GM23338 (cell line): Measurements from ENCODE around the gene ALPP. TPM values are rescaled to one million over a fixed set of nuclear protein-coding genes. Genes with fewer than 3 reads are reported as not detected.

Source experiments
- ATAC-seq: fragments of 200-7000 bp; cut with Tn5 transposase; 3 replicates; pipeline ENCODE4 v1.9.1; 2020
- DNase-seq: peaks from one replicate; pipeline ENCODE4 v3.0.0-alpha.2; 2015; ENCODE audit warnings: low spot score
- H2AFZ ChIP-seq: fragments of 200-600 bp; sonication (generic); 2 replicates; pipeline ENCODE4 v1.8.0; 2016; ENCODE audit warnings: antibody characterized with exemption, mild to moderate bottlenecking, moderate library complexity
- H3F3A ChIP-seq: fragments of 200-600 bp; sonication (generic); replicated peaks from 2 replicates; pipeline ENCODE4 v1.8.0; 2017; ENCODE audit warnings: antibody characterized with exemption, mixed run types, low read depth
- H3K27ac ChIP-seq: fragments of 200-600 bp; sonication (generic); 2 replicates; pipeline ENCODE4 v1.6.1; 2016; ENCODE audit warnings: low read depth
- H3K27me3 ChIP-seq: fragments of 200-600 bp; sonication (generic); 2 replicates; pipeline ENCODE4 v1.8.0; 2016; ENCODE audit warnings: mild to moderate bottlenecking, mixed run types, moderate library complexity; ENCODE audit not compliant: insufficient read depth
- H3K36me3 ChIP-seq: fragments of 200-600 bp; sonication (generic); 2 replicates; pipeline ENCODE4 v1.8.0; 2016; ENCODE audit warnings: mild to moderate bottlenecking; ENCODE audit not compliant: insufficient read depth
- H3K4me1 ChIP-seq: fragments of 200-600 bp; sonication (generic); 2 replicates; pipeline ENCODE4 v1.8.0; 2016; ENCODE audit warnings: mild to moderate bottlenecking, moderate library complexity; ENCODE audit not compliant: insufficient read depth
- H3K4me2 ChIP-seq: fragments of 200-600 bp; sonication (generic); 2 replicates; pipeline ENCODE4 v1.7.1; 2017; ENCODE audit warnings: mixed run types
- H3K4me3 ChIP-seq: fragments of 200-600 bp; sonication (generic); 2 replicates; pipeline ENCODE4 v1.6.1; 2016; ENCODE audit warnings: mixed run types
- H3K79me2 ChIP-seq: fragments of 200-600 bp; sonication (generic); replicated peaks from 2 replicates; pipeline ENCODE4 v1.8.0; 2017; ENCODE audit warnings: mild to moderate bottlenecking; ENCODE audit not compliant: insufficient read depth
- H3K9me2 ChIP-seq: fragments of 200-600 bp; sonication (generic); 2 replicates; pipeline ENCODE4 v1.8.0; 2017; ENCODE audit not compliant: insufficient read depth
- H4K20me1 ChIP-seq: fragments of 200-600 bp; sonication (generic); replicated peaks from 2 replicates; pipeline ENCODE4 v1.8.0; 2017; ENCODE audit warnings: mild to moderate bottlenecking; ENCODE audit not compliant: insufficient read depth
- H3K27ac Mint-ChIP-seq: 2 replicates; pipeline ENCODE4 v1.8.0; 2020; ENCODE audit warnings: inconsistent platforms, mild to moderate bottlenecking, moderate library complexity, mixed read lengths
- H3K27me3 Mint-ChIP-seq: 3 replicates; pipeline ENCODE4 v1.8.0; 2022; ENCODE audit warnings: low read depth, mild to moderate bottlenecking, moderate library complexity, mixed read lengths, inconsistent platforms; ENCODE audit not compliant: insufficient read depth, poor library complexity
- H3K36me3 Mint-ChIP-seq: 3 replicates; pipeline ENCODE4 v1.8.0; 2021; ENCODE audit warnings: low read depth, mild to moderate bottlenecking, inconsistent platforms, moderate library complexity, mixed read lengths
- H3K4me1 Mint-ChIP-seq: 3 replicates; pipeline ENCODE4 v1.8.0; 2020; ENCODE audit warnings: mild to moderate bottlenecking, inconsistent platforms, mixed read lengths
- H3K4me3 Mint-ChIP-seq: 3 replicates; pipeline ENCODE4 v1.8.0; 2021; ENCODE audit warnings: moderate library complexity, mild to moderate bottlenecking, inconsistent platforms, mixed read lengths
- H3K9me3 Mint-ChIP-seq: 3 replicates; pipeline ENCODE4 v1.8.0; 2020; ENCODE audit warnings: moderate library complexity, mild to moderate bottlenecking, inconsistent platforms, mixed read lengths
- CREB1 ChIP-seq: fragments of 250-450 bp; sonication (Bioruptor Pico); IDR thresholded peaks from 2 replicates; pipeline ENCODE4 v1.5.0; 2020; ENCODE audit warnings: low read depth, mild to moderate bottlenecking, moderate library complexity
- CTCF ChIP-seq, 2 experiments: fragments of 200-600 bp in 1 of 2; sonication (generic) in 1 of 2; conservative IDR thresholded peaks; 2 replicates each; pipeline versions ENCODE4 v1.5.1 to v1.6.1; 2016 to 2017; ENCODE audit warnings: antibody characterized with exemption in 2 of 2, low read depth in 2 of 2, mild to moderate bottlenecking in 2 of 2, moderate library complexity in 1 of 2
- EZH2 ChIP-seq: fragments of 200-600 bp; sonication (generic); IDR thresholded peaks from one replicate; pipeline ENCODE4 v1.8.0; 2017; ENCODE audit warnings: antibody characterized with exemption, mild to moderate bottlenecking, low read depth; ENCODE audit not compliant: unreplicated experiment
- POLR2AphosphoS5 ChIP-seq: IDR thresholded peaks from 2 replicates; pipeline ENCODE4 v1.6.1; 2016; ENCODE audit warnings: antibody characterized with exemption, low read depth
- REST ChIP-seq: IDR thresholded peaks from one replicate; pipeline ENCODE4 v1.6.1; 2018; ENCODE audit warnings: antibody characterized with exemption; ENCODE audit not compliant: unreplicated experiment
- STAT1 ChIP-seq: IDR thresholded peaks from one replicate; pipeline ENCODE4 v1.6.1; 2016; ENCODE audit warnings: antibody characterized with exemption; ENCODE audit not compliant: unreplicated experiment
- ZNF114 ChIP-seq: fragments of 250-450 bp; sonication (Bioruptor Pico); IDR thresholded peaks from 2 replicates; pipeline ENCODE4 v1.5.0; 2020; ENCODE audit warnings: mild to moderate bottlenecking, moderate library complexity
- ZNF331 ChIP-seq: fragments of 250-450 bp; sonication (Bioruptor Pico); IDR thresholded peaks from 2 replicates; pipeline ENCODE4 v1.5.0; 2020; ENCODE audit warnings: low read depth, mild to moderate bottlenecking, moderate library complexity
- polyA plus RNA-seq: library from polyadenylated mRNA; unstranded; fragments of >200 nt; fragmentation: Nextera tagmentation; extraction: Ambion mirVana; gene quantifications from 2 replicates; pipeline ENCODE4 v1.2.1, GENCODE V29; 2016
- total RNA-seq: library from RNA; depleted of rRNA; stranded (reverse); fragments of >200 nt; shearing (Covaris generic); gene quantifications from 2 replicates; pipeline ENCODE4 v1.2.3, GENCODE V29; 2014
- TF ChIP-seq, protein P1 (sequence below): fragments of 250-450 bp; sonication (Bioruptor Pico); IDR thresholded peaks from 2 replicates; pipeline ENCODE4 v1.5.0; 2020; ENCODE audit warnings: mild to moderate bottlenecking, moderate library complexity
- TF ChIP-seq, protein P2 (sequence below): IDR thresholded peaks from 2 replicates; pipeline ENCODE4 v1.6.1; 2016; ENCODE audit warnings: antibody characterized with exemption

Gene ALPP
- total and polyA plus RNA-seq, 2 experiments from 2014 or later: 0.28 TPM; not detected in 1

DNA sequence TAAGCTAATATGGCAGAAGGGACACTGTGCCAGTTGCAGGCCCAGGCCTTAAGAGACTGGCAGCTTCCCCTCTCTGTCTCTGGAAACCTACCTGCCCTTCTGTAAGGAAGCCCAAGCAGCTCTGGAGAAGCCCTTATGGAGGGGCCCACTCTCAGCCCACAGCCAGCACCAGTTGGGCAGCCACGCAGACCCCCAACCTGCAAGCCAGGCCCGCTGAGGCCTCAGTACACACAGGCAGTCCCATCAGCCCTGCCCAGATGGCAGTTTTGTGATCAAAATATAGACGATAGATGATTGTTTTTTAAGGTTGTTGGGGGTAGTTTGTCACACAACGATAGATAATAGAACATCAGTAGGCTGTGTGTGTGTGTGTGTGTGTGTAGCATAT lies 36.8 kb upstream of the ALPP start:
- no peak overlapping the region for H2AFZ ChIP-seq
- Mint-ChIP-seq H3K27ac (no peak overlapping the region), H3K36me3 (no peaks in the 10 kb centered on the region; the same call in 2 of the 3 replicates), H3K27me3 (peaks cover 16% of the 10 kb centered on the region), H3K9me3 (peaks cover 3% of the 10 kb centered on the region; the same call in 1 of the 3 replicates), H3K4me1 (0 out of 3 replicates have a peak, but pooled peaks cover 4% of the 10 kb centered on the region), H3K4me3 (no peak overlapping the region)
- H3F3A ChIP-seq: no peaks in the 10 kb centered on the region
- no peaks in the 10 kb centered on the region for H3K9me2 ChIP-seq
- DNase-seq (no peak), ATAC-seq (no peak)
- H3K4me3 ChIP-seq: no peak overlapping the region
- H3K79me2 ChIP-seq: no peaks in the 10 kb centered on the region
- H3K27ac ChIP-seq: no peak overlapping the region
- H4K20me1 ChIP-seq: no peaks in the 10 kb centered on the region
- no peaks in the 10 kb centered on the region for H3K36me3 ChIP-seq
- H3K27me3 ChIP-seq: no peaks in the 10 kb centered on the region
- no peak overlapping the region for H3K4me2 ChIP-seq
- no peak for TF ChIP-seq POLR2AphosphoS5
- TF ChIP-seq, protein P1, sequence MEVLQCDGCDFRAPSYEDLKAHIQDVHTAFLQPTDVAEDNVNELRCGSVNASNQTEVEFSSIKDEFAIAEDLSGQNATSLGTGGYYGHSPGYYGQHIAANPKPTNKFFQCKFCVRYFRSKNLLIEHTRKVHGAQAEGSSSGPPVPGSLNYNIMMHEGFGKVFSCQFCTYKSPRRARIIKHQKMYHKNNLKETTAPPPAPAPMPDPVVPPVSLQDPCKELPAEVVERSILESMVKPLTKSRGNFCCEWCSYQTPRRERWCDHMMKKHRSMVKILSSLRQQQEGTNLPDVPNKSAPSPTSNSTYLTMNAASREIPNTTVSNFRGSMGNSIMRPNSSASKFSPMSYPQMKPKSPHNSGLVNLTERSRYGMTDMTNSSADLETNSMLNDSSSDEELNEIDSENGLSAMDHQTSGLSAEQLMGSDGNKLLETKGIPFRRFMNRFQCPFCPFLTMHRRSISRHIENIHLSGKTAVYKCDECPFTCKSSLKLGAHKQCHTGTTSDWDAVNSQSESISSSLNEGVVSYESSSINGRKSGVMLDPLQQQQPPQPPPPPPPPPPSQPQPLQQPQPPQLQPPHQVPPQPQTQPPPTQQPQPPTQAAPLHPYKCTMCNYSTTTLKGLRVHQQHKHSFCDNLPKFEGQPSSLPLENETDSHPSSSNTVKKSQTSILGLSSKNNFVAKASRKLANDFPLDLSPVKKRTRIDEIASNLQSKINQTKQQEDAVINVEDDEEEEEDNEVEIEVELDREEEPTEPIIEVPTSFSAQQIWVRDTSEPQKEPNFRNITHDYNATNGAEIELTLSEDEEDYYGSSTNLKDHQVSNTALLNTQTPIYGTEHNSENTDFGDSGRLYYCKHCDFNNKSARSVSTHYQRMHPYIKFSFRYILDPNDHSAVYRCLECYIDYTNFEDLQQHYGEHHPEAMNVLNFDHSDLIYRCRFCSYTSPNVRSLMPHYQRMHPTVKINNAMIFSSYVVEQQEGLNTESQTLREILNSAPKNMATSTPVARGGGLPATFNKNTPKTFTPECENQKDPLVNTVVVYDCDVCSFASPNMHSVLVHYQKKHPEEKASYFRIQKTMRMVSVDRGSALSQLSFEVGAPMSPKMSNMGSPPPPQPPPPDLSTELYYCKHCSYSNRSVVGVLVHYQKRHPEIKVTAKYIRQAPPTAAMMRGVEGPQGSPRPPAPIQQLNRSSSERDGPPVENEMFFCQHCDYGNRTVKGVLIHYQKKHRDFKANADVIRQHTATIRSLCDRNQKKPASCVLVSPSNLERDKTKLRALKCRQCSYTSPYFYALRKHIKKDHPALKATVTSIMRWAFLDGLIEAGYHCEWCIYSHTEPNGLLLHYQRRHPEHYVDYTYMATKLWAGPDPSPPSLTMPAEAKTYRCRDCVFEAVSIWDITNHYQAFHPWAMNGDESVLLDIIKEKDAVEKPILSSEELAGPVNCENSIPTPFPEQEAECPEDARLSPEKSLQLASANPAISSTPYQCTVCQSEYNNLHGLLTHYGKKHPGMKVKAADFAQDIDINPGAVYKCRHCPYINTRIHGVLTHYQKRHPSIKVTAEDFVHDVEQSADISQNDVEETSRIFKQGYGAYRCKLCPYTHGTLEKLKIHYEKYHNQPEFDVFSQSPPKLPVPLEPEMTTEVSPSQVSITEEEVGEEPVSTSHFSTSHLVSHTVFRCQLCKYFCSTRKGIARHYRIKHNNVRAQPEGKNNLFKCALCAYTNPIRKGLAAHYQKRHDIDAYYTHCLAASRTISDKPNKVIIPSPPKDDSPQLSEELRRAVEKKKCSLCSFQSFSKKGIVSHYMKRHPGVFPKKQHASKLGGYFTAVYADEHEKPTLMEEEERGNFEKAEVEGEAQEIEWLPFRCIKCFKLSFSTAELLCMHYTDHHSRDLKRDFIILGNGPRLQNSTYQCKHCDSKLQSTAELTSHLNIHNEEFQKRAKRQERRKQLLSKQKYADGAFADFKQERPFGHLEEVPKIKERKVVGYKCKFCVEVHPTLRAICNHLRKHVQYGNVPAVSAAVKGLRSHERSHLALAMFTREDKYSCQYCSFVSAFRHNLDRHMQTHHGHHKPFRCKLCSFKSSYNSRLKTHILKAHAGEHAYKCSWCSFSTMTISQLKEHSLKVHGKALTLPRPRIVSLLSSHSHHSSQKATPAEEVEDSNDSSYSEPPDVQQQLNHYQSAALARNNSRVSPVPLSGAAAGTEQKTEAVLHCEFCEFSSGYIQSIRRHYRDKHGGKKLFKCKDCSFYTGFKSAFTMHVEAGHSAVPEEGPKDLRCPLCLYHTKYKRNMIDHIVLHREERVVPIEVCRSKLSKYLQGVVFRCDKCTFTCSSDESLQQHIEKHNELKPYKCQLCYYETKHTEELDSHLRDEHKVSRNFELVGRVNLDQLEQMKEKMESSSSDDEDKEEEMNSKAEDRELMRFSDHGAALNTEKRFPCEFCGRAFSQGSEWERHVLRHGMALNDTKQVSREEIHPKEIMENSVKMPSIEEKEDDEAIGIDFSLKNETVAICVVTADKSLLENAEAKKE (CRISPR knock-in tag): no peak
- TF ChIP-seq STAT1: no peak
- TF ChIP-seq REST: no peak
- TF ChIP-seq, protein P2, sequence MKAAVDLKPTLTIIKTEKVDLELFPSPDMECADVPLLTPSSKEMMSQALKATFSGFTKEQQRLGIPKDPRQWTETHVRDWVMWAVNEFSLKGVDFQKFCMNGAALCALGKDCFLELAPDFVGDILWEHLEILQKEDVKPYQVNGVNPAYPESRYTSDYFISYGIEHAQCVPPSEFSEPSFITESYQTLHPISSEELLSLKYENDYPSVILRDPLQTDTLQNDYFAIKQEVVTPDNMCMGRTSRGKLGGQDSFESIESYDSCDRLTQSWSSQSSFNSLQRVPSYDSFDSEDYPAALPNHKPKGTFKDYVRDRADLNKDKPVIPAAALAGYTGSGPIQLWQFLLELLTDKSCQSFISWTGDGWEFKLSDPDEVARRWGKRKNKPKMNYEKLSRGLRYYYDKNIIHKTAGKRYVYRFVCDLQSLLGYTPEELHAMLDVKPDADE: no peak
- no peak for TF ChIP-seq ZNF114
- TF ChIP-seq ZNF331 (CRISPR knock-in tag): no peak
- no peak for TF ChIP-seq CREB1 (CRISPR knock-in tag)
- no peak for TF ChIP-seq EZH2
- no peak for TF ChIP-seq CTCF (conservative IDR thresholded peaks at IDR 0.05; ENCODE audit: low read depth in 2 of 2)
- no peaks in the 10 kb centered on the region for H3K4me1 ChIP-seq
